CD4-positive, CD25-positive, alpha-beta regulatory T cell (primary cell): ENCODE measurements around the gene WWOX. TPM values are rescaled to one million over a fixed set of nuclear protein-coding genes. Genes with fewer than 3 reads are reported as not detected.

Experiments
- ATAC-seq, 2 donors: fragments of 150-1000 bp; cut with Tn5 transposase; one replicate each; pipeline ENCODE4 v1.10.0; 2021; ENCODE audit warnings: low read depth in 2 of 2, moderate number of reproducible peaks in 2 of 2, moderate library complexity in 1 of 2
- DNase-seq, 3 donors: peaks; one replicate each; pipeline versions ENCODE4 v3.0.0 to v3.0.0-alpha.2; 2012 to 2022; ENCODE audit warnings: mixed read lengths in 1 of 3
- H3K27ac ChIP-seq: one replicate; pipeline ENCODE4 v1.7.0; 2013; ENCODE audit warnings: mild to moderate bottlenecking, low read length; ENCODE audit not compliant: insufficient read depth, poor library complexity, severe bottlenecking
- H3K27me3 ChIP-seq: one replicate; pipeline ENCODE4 v1.7.0; 2013; ENCODE audit warnings: low read length; ENCODE audit not compliant: control insufficient read depth, insufficient read depth
- H3K36me3 ChIP-seq: one replicate; pipeline ENCODE4 v1.7.0; 2013; ENCODE audit warnings: mild to moderate bottlenecking, low read length, moderate library complexity; ENCODE audit not compliant: control insufficient read depth, insufficient read depth
- H3K4me1 ChIP-seq: 2 replicates; pipeline ENCODE4 v1.7.0; 2013; ENCODE audit warnings: mild to moderate bottlenecking, low read length; ENCODE audit not compliant: insufficient read depth, control insufficient read depth, poor library complexity, severe bottlenecking
- H3K4me3 ChIP-seq: one replicate; pipeline ENCODE4 v1.7.0; 2013; ENCODE audit warnings: low read depth, mild to moderate bottlenecking, low read length, moderate library complexity
- H3K9me3 ChIP-seq, 2 experiments: 1 replicate in 1 of 2; 2 replicates in 1 of 2; pipeline ENCODE4 v1.7.0; 2013; ENCODE audit warnings: low read length in 2 of 2, mild to moderate bottlenecking in 1 of 2, moderate library complexity in 1 of 2; ENCODE audit not compliant: control insufficient read depth in 2 of 2
- H3K27ac Mint-ChIP-seq, 3 donors: one replicate each; pipeline ENCODE4 v1.8.0; 2020 to 2022; ENCODE audit warnings: mild to moderate bottlenecking in 3 of 3, mixed read lengths in 3 of 3, moderate library complexity in 2 of 3
- H3K27me3 Mint-ChIP-seq: one replicate; pipeline ENCODE4 v1.8.0; 2022; ENCODE audit warnings: mild to moderate bottlenecking, mixed read lengths
- H3K36me3 Mint-ChIP-seq: one replicate; pipeline ENCODE4 v1.8.0; 2020; ENCODE audit warnings: mixed read lengths
- H3K4me1 Mint-ChIP-seq, 4 donors: one replicate each; pipeline ENCODE4 v1.8.0; 2020 to 2022; ENCODE audit warnings: mixed read lengths in 4 of 4, mild to moderate bottlenecking in 1 of 4
- H3K4me3 Mint-ChIP-seq, 4 donors: one replicate each; pipeline ENCODE4 v1.8.0; 2020 to 2022; ENCODE audit warnings: mild to moderate bottlenecking in 4 of 4, mixed read lengths in 4 of 4, moderate library complexity in 3 of 4
- H3K9me3 Mint-ChIP-seq, 7 donors: one replicate each; pipeline ENCODE4 v1.8.0; 2020 to 2022; ENCODE audit warnings: mixed read lengths in 7 of 7, mild to moderate bottlenecking in 3 of 7, moderate library complexity in 2 of 7
- polyA plus RNA-seq, 4 donors: library from polyadenylated mRNA; unstranded; fragments of 300-500 nt; fragmentation: Illumina TruSeq; gene quantifications; one replicate each; pipeline ENCODE4 v1.2.3, GENCODE V29; 2021
- total RNA-seq: library from RNA; stranded (reverse); gene quantifications from one replicate; pipeline ENCODE4 v1.2.3, GENCODE V29; 2022

WWOX gene
- total and polyA plus RNA-seq, 5 donors from 2014 or later, result 10.3 to 18.6 (median 12.8) TPM

GRCh38 chr16:78759596-78759995, 660.1 kb downstream of the WWOX start:
- H3K27ac Mint-ChIP-seq, result no peak overlapping the region
- DNase-seq, result no peak
- peaks cover 0 to 3% (median 0%) of the 10 kb centered on the region in 7 donors for H3K9me3 Mint-ChIP-seq
- H3K4me3 Mint-ChIP-seq, result no peak overlapping the region
- no peak overlapping the region for H3K27ac ChIP-seq
- H3K4me1 ChIP-seq, result no peaks in the 10 kb centered on the region
- H3K36me3 ChIP-seq, result no peaks in the 10 kb centered on the region
- ATAC-seq, result no peak
- H3K4me3 ChIP-seq, result no peak overlapping the region
- H3K9me3 ChIP-seq, result no peaks in the 10 kb centered on the region
- H3K27me3 ChIP-seq, result no peaks in the 10 kb centered on the region
- H3K27me3 Mint-ChIP-seq, result no peaks in the 10 kb centered on the region
- peaks cover 0 to 2% (median 0%) of the 10 kb centered on the region in 4 donors for H3K4me1 Mint-ChIP-seq
- no peaks in the 10 kb centered on the region for H3K36me3 Mint-ChIP-seq

- no peaks in the 10 kb centered on the region for H3K27me3 ChIP-seq
- H3K4me1 ChIP-seq, result no peaks in the 10 kb centered on the region
- H3K9me3 ChIP-seq, result no peaks in the 10 kb centered on the region
- DNase-seq, result no peak
- Mint-ChIP-seq H3K27me3 (no peaks in the 10 kb centered on the region), H3K4me3 (no peak overlapping the region), H3K4me1 (peaks cover 0 to 2% (median 0%) of the 10 kb centered on the region in 4 donors), H3K27ac (no peak overlapping the region), H3K36me3 (peaks cover 3% of the 10 kb centered on the region), H3K9me3 (peaks cover 0 to 3% (median 0%) of the 10 kb centered on the region in 7 donors)
- ATAC-seq, result no peak
- H3K27ac ChIP-seq, result no peak overlapping the region
- no peak overlapping the region for H3K4me3 ChIP-seq
- H3K36me3 ChIP-seq, result no peaks in the 10 kb centered on the region
Measured at GRCh38 chr16:78760611-78761010, 661.2 kb downstream of the WWOX start.

- no peak for DNase-seq
- Histone ChIP-seq H3K4me3 (no peak overlapping the region), H3K9me3 (no peaks in the 10 kb centered on the region), H3K27ac (no peak overlapping the region), H3K27me3 (no peaks in the 10 kb centered on the region), H3K4me1 (no peaks in the 10 kb centered on the region), H3K36me3 (no peaks in the 10 kb centered on the region)
- Mint-ChIP-seq H3K27me3 (no peaks in the 10 kb centered on the region), H3K9me3 (no peaks in the 10 kb centered on the region), H3K27ac (no peak overlapping the region), H3K36me3 (peaks cover 3% of the 10 kb centered on the region), H3K4me3 (no peak overlapping the region), H3K4me1 (peaks cover 0 to 2% (median 0%) of the 10 kb centered on the region in 4 donors)
- no peak for ATAC-seq
Measured at GRCh38 chr16:78761427-78761826, 662.0 kb downstream of the WWOX start.

- Mint-ChIP-seq H3K27me3 (no peaks in the 10 kb centered on the region), H3K4me3 (no peak overlapping the region), H3K9me3 (no peaks in the 10 kb centered on the region), H3K36me3 (peaks cover 3% of the 10 kb centered on the region), H3K27ac (no peak overlapping the region), H3K4me1 (peaks cover 0 to 2% (median 0%) of the 10 kb centered on the region in 4 donors)
- no peak for DNase-seq
- H3K4me1 ChIP-seq, result no peaks in the 10 kb centered on the region
- ATAC-seq, result peak in 1 of 2 donors; percentile 31
- H3K4me3 ChIP-seq, result no peak overlapping the region
- H3K36me3 ChIP-seq, result no peaks in the 10 kb centered on the region
- no peaks in the 10 kb centered on the region for H3K27me3 ChIP-seq
- no peak overlapping the region for H3K27ac ChIP-seq
- H3K9me3 ChIP-seq, result no peaks in the 10 kb centered on the region
Measured at GRCh38 chr16:78762222-78762621, 662.8 kb downstream of the WWOX start.

GRCh38 chr16:78763821-78764440, 664.5 kb downstream of the WWOX start:
- no peak for DNase-seq

GRCh38 chr16:78764478-78764877, 665.0 kb downstream of the WWOX start:
- H3K4me1 ChIP-seq, result no peaks in the 10 kb centered on the region
- peak overlapping the region in 1 of 3 donors; percentile 24 for H3K27ac Mint-ChIP-seq
- no peaks in the 10 kb centered on the region for H3K36me3 ChIP-seq
- peaks cover 2 to 12% (median 9%) of the 10 kb centered on the region in 4 donors for H3K4me1 Mint-ChIP-seq
- peaks cover 3% of the 10 kb centered on the region for H3K36me3 Mint-ChIP-seq
- no peaks in the 10 kb centered on the region for H3K27me3 ChIP-seq
- no peak overlapping the region for H3K27ac ChIP-seq
- H3K9me3 ChIP-seq, result no peaks in the 10 kb centered on the region
- H3K4me3 ChIP-seq, result no peak overlapping the region
- peak overlapping the region in 2 of 4 donors; percentile 53 to 56 for H3K4me3 Mint-ChIP-seq
- no peaks in the 10 kb centered on the region for H3K9me3 Mint-ChIP-seq
- no peak for ATAC-seq
- no peaks in the 10 kb centered on the region for H3K27me3 Mint-ChIP-seq
- DNase-seq, result no peak

More at GRCh38 chr16:78763821-78764440, 664.5 kb downstream of the WWOX start:
- no peak overlapping the region for H3K27ac Mint-ChIP-seq
- Histone ChIP-seq H3K9me3 (no peaks in the 10 kb centered on the region), H3K4me3 (no peak overlapping the region), H3K36me3 (no peaks in the 10 kb centered on the region), H3K4me1 (no peaks in the 10 kb centered on the region), H3K27ac (no peak overlapping the region), H3K27me3 (no peaks in the 10 kb centered on the region)
- H3K36me3 Mint-ChIP-seq, result peaks cover 3% of the 10 kb centered on the region
- H3K27me3 Mint-ChIP-seq, result no peaks in the 10 kb centered on the region
- ATAC-seq, result no peak
- no peaks in the 10 kb centered on the region for H3K9me3 Mint-ChIP-seq
- H3K4me1 Mint-ChIP-seq, result peaks cover 2 to 10% (median 8%) of the 10 kb centered on the region in 4 donors
- H3K4me3 Mint-ChIP-seq, result no peak overlapping the region

GRCh38 chr16:78768226-78768625, 668.8 kb downstream of the WWOX start:
- Histone ChIP-seq H3K4me3 (no peak overlapping the region), H3K27ac (no peak overlapping the region), H3K9me3 (no peaks in the 10 kb centered on the region), H3K27me3 (no peaks in the 10 kb centered on the region), H3K36me3 (no peaks in the 10 kb centered on the region), H3K4me1 (peaks cover 9% of the 10 kb centered on the region)
- H3K36me3 Mint-ChIP-seq, result peaks cover 3% of the 10 kb centered on the region
- peak overlapping the region in 2 of 4 donors; percentile 44 to 70 for H3K4me3 Mint-ChIP-seq
- no peaks in the 10 kb centered on the region for H3K27me3 Mint-ChIP-seq
- H3K9me3 Mint-ChIP-seq, result no peaks in the 10 kb centered on the region
- H3K4me1 Mint-ChIP-seq, result peaks cover 6 to 19% (median 14%) of the 10 kb centered on the region in 4 donors
- ATAC-seq (no peak), DNase-seq (no peak)
- H3K27ac Mint-ChIP-seq, result peak overlapping the region in 1 of 3 donors; percentile 47

- no peaks in the 10 kb centered on the region for H3K9me3 Mint-ChIP-seq
- peak overlapping the region; percentile 17 for H3K4me3 ChIP-seq
Measured at GRCh38 chr16:78768718-78769117, 669.3 kb downstream of the WWOX start.

More at GRCh38 chr16:78768718-78769117, 669.3 kb downstream of the WWOX start:
- H3K4me3 Mint-ChIP-seq, result peak overlapping the region in 3 of 4 donors; percentile 44 to 79 (median 56)
- H3K27me3 Mint-ChIP-seq, result no peaks in the 10 kb centered on the region
- Histone ChIP-seq H3K27ac (peak overlapping the region; percentile 10), H3K27me3 (no peaks in the 10 kb centered on the region), H3K4me1 (peaks cover 9% of the 10 kb centered on the region), H3K9me3 (no peaks in the 10 kb centered on the region), H3K36me3 (no peaks in the 10 kb centered on the region)
- H3K36me3 Mint-ChIP-seq, result peaks cover 3% of the 10 kb centered on the region
- DNase-seq (peak in 2 of 3 donors; percentile 4 to 53), ATAC-seq (no peak)
- H3K27ac Mint-ChIP-seq, result peak overlapping the region; percentile 27 to 57 (median 53)
- H3K4me1 Mint-ChIP-seq, result peaks cover 4 to 24% (median 14%) of the 10 kb centered on the region in 4 donors
